ENCODE results near the gene DTWD2.

The DTWD2 gene

GRCh38 chr5:118789366-118789765 lies 199.0 kb downstream of the DTWD2 start:
- TF ChIP-seq EZH2phosphoT487 (conservative IDR thresholded peaks at IDR 0.05; ENCODE audit: low read length) (no peak), CTCF (IDR thresholded peaks at IDR 0.05; ENCODE audit: insufficient read depth, low read length, poor library complexity, severe bottlenecking) (no peak)
- H3K9me2 ChIP-seq (replicated peaks; ENCODE audit: insufficient read depth, low read length), result no peaks in the 10 kb centered on the region
- no peak overlapping the region for H3K4me3 ChIP-seq (ENCODE audit: insufficient read depth, low read length, poor library complexity, severe bottlenecking)
- no peak overlapping the region for H2AFZ ChIP-seq (ENCODE audit: low read depth, low read length, severe bottlenecking)
- H3K79me2 ChIP-seq (ENCODE audit: insufficient read depth, low read length), result no peaks in the 10 kb centered on the region
- H3K36me3 ChIP-seq (ENCODE audit: low read length), result no peaks in the 10 kb centered on the region
- H3K4me2 ChIP-seq (ENCODE audit: low read depth, low read length, poor library complexity, severe bottlenecking), result no peak overlapping the region
- no peaks in the 10 kb centered on the region for H3F3A ChIP-seq (ENCODE audit: insufficient read depth)
- H3K27ac ChIP-seq (ENCODE audit: low read depth, low read length), result no peak overlapping the region
- no peaks in the 10 kb centered on the region for H3K27me3 ChIP-seq (ENCODE audit: low read length)
- no peak overlapping the region for H3K9ac ChIP-seq (ENCODE audit: low read length)
- no peaks in the 10 kb centered on the region for H3K9me3 ChIP-seq (ENCODE audit: insufficient read depth, low read length)
- no peaks in the 10 kb centered on the region for H4K20me1 ChIP-seq (ENCODE audit: low read depth, low read length)

GRCh38 chr5:118788351-118788750 lies 200.0 kb downstream of the DTWD2 start:
- Histone ChIP-seq H3K36me3 (ENCODE audit: low read length) (no peaks in the 10 kb centered on the region), H4K20me1 (ENCODE audit: low read depth, low read length) (no peaks in the 10 kb centered on the region), H3K9me2 (replicated peaks; ENCODE audit: insufficient read depth, low read length) (no peaks in the 10 kb centered on the region), H3K4me2 (ENCODE audit: low read depth, low read length, poor library complexity, severe bottlenecking) (no peak overlapping the region), H3K27me3 (ENCODE audit: low read length) (no peaks in the 10 kb centered on the region), H3K9me3 (ENCODE audit: insufficient read depth, low read length) (no peaks in the 10 kb centered on the region), H3K4me3 (ENCODE audit: insufficient read depth, low read length, poor library complexity, severe bottlenecking) (no peak overlapping the region), H3F3A (ENCODE audit: insufficient read depth) (no peaks in the 10 kb centered on the region), H2AFZ (ENCODE audit: low read depth, low read length, severe bottlenecking) (no peak overlapping the region), H3K9ac (ENCODE audit: low read length) (no peak overlapping the region), H3K79me2 (ENCODE audit: insufficient read depth, low read length) (no peaks in the 10 kb centered on the region), H3K27ac (ENCODE audit: low read depth, low read length) (no peak overlapping the region)
- TF ChIP-seq EZH2phosphoT487 (conservative IDR thresholded peaks at IDR 0.05; ENCODE audit: low read length), result no peak

All from SU-DHL-6 (cell line).